GM18858 (cell line): ENCODE measurements around the gene GLB1L.
"Not testable (repeated sequence)": the region's sequence is repeated elsewhere in the genome, so short reads cannot be mapped to it uniquely, and the experiment has no call there.

ENCODE experiments used
- ATAC-seq: cut with Tn5 transposase; IDR thresholded peaks from one replicate; pipeline ENCODE4 v1.9.1; 2021; ENCODE audit not compliant: unreplicated experiment

GLB1L gene

DNA sequence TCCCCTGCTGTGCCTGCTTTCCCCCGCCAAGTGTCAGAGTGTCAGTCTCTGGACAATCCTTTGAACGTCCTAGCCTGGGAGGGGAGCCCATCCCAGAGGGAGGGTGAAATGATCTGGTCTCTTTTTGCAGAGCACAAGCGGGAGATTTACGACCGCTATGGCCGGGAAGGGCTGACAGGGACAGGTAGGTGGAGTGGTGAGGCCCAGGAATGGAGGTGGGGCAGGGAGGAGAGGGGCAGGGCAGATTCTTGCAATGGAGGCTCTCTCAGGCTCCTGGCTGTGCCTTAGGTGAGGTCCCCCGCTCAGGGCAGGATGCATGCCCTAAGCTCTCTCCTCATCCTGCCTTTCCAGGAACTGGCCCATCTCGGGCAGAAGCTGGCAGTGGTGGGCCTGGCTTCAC, 36.3 kb upstream of the GLB1L start:
- ATAC-seq = no peak

DNA sequence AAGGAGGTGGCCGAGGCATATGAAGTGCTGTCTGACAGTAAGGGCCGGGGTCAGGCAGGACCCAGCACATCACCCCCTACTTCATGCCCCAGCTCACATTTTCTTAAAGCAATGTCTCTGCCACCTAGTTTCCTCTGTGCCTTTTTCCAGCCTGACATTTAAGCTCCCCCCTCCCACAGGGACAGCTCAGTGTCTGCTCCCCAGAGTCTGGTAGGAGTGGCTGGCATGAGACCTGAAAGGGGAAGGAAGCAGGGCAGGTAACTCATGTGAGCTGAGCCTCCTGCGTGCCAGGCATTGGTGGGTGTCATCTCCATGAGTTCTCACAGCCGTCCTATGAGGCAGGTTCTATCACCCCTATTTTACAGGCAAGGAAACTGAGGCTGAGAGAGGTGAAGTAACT, 35.4 kb upstream of the GLB1L start:
- ATAC-seq = no peak

DNA sequence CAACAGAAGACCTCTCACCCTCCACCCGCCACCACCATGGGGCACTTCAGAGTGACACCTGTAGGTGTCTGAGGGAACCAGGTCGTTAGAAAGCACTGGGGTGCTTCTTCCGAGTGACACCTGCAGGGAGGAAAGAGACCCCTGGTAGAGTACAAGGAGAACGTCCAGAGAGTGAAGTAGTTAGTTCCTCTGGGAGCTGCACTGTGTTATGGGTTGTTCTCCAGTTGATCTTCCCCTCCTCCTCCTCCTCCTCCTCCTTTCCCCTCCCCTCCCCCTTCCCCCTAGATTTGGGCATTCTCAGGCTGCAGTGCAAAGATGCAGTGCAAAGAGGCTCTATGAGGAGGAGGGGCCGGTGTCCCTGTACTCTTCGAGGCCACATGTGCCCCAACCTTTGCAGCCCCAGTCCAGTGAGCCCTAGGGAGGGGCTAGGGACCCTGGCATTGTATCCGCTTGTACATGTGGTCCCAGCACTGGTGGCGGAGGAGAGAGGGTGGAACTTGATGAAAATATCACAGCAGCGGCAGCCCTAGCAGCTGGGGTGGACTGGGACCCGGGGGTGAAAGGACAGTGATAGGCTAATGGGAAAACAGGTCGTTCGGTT, 34.8 kb upstream of the GLB1L start:
- no peak for ATAC-seq

DNA sequence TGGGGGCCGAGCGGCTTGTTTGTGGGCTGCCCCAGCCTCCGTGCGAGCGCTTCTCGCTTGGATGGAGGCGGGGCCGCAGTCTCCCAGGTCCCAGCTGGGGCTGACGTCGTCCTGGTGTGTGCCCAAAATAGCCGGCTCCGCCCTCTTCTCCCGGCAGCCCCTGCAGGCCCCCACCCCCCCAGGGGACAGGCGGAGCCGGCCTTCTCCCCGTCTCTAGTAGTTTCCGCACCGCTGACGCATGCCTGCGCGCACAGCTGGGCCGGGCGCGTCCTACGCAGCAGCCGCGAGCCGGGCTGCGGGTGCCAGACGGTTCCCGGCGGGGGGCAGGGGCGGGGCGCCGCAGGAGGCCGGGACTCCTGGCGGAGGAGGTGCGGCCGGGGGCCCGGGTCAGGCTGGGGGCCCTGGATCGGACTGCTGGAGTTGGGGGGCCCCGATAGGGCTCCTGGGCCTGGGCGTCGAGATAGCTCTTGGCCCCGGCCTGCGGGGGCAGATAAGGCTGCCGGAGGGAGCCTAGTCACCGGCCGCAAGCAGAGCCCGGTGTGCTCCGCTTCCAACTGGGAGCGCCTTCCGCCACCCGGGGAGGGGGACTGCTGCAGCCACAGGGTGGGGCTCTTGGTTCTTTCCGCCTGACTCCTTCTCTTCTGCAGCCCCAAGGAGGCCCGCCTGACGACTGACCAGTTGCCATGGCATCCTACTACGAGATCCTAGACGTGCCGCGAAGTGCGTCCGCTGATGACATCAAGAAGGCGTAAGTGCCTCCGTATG, 34.1 kb upstream of the GLB1L start, which contains the start of gene DNAJB2:
Gene DNAJB2, plus strand, starts transcription at position 216 of the 765 bp plus-strand sequence. Its CDS starts 468 bp downstream, at position 684.
- peak; percentile 84 for ATAC-seq

DNA sequence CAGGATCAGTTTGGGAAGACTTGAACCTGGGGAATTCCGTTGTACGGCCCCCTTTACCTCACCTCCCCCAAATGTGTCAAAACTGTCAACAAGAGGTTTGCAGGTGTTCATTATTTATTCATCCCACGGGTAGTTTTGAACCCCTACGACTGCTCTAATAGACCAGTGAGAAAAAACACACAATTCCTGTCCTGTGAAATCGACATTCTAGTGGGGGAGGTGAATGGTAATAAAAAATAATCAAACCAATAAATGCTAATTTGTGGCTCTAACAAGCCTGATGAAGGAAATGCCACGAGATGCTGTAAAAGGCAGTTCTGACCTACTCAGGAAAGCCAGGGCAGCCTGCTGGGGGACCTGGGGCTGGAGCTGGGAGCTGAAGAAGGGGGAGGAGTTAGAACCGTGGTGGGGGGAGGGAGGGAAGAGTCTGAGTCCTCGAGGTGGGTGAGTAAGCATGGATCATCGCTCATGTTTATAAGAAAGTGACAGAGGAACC, 33.5 kb upstream of the GLB1L start:
- ATAC-seq = no peak

DNA sequence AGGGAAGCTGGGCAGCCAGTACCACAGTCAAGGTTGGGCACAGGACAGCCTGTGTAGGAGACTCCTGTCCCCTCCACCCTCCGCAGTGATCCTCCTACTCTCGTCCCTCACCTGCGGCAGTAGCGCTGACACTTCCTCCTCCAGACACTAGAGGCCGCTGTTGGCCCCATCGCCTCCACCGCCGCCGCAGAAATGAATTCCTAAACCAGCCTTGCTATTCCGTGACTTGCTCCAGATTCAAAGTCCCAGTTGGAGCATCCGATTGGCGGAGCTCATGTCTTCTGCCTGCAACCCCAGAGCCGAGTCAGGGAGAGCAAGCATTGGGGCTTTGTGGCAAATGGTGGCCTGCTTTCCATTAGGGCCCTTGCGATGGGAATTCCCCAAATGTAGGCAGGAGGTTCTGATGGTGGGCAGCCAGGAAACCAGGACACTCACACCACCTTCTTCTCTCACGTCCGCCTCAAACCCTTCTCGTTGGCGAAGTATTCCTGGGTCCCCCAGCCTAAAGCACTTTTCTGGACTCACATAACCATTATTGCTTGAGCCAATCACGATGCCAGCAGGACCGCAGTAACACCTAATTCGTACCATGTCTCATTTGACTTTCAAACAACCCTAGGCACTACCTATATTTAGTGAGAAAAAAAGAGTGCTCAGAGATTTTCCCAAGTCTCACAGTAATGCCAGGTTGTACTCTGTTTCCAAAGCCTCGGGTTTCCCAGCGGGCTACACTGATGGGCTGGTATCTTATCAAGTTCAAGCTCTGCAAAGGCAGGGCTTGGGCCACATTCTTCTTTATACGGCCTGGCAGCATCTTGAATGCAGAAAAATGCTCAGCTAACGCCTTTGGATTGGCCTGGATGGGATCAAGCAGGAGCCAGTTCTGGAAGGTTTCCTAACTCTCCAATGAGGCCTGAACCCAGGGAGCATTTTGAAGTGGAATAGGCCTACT, 32.7 kb upstream of the GLB1L start:
- ATAC-seq = no peak

DNA sequence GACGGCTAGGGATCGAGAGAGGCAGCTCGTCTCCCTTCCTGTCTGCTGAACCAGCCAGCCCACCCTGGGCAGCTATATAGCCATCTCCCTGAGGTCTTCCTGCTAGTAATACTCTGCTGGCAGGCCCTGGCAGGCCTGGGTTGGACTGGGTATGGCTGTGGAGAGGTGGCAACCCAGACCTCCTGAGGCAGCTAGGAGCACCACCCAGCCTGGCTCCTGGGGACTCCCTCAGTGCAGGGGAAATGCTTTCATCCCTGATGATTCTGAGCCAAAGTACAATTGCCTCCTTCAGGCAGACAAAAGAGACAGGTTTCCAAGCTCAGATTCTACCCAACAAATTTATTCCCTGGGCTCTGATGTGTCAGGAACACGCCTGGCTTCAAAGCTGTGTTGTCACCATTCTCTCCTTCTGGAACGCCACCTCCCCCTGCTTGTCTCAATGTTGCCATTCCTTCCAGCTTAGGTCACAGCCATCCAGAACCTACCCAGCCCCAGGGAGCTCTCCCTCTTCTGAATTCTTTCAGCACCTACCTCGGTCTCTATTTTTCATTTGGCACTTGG, 29.2 kb upstream of the GLB1L start:
- ATAC-seq = no peak

DNA sequence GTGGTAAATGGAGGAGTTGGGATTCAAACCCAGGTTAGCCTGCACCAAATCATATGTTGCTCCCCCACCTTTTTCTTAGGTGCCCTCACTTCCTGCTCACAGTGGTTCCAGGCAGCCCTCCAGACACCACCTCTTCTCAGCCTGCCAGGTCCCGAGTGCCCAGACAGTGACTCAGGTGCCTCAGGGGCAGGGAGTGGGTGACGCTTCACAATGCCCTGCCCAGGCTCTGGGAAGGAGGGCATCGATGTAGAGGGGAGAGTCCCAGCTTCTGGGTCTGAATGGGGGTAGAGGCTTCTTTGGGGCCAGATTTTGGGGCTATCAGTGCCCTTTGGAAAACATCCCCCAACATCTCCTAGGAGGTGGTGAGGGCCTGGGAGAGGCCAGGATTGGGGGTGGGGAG, 28.7 kb upstream of the GLB1L start:
- ATAC-seq = no peak

DNA sequence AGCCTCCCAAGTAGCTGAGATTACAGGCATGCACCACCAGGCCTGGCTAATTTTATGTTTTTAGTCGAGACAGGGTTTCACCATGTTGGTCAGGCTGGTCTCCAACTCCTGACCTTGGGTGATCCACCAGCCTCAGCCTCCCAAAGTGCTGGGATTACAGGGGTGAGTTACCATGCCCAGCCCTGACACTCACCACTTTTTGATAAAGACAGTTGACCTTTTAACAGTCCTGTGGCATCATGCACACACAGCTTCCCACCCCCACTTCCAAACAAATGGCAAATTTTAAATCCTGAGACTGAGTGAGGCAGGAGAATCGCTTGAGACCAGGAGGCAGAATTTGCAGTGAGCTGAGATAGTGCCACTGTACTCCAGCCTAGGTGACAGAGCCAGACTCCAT, 27.8 kb upstream of the GLB1L start:
- no peak for ATAC-seq

DNA sequence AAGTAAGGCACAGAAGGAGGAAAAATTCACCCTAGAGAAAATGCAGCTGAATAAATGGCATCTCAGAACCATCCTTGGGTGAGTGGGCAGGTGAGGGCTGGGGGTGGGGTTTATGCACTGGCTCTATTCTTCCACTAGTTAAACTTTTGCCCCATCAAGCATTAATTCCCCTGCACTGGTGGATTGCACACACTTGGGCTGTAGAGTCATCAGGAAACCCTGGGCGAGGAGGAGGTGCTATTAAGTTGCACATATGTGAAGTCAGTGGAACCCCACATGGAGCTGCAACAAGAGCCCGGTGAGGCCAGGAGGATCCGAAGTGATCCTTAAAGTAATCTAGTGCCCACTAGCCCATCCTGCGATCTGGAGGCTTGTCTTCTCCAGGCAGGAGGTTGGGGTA, 27.1 kb upstream of the GLB1L start:
- no peak for ATAC-seq

DNA sequence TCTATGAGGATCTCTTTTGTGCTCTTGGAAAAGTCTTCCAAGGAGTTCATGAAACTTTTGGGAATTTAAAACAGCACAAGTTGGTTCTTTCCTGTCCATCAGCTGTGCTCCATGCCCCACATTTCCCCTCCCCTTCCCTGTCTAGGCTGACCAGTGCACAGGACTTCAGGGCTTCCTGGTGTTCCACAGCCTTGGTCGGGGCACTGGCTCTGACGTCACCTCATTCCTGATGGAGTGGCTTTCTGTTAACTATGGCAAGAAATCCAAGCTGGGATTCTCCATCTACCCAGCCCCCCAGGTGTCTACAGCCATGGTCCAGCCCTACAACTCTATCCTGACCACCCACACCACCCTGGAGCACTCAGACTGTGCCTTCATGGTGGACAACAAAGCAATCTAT, 25.8 kb upstream of the GLB1L start:
- ATAC-seq = no peak

DNA sequence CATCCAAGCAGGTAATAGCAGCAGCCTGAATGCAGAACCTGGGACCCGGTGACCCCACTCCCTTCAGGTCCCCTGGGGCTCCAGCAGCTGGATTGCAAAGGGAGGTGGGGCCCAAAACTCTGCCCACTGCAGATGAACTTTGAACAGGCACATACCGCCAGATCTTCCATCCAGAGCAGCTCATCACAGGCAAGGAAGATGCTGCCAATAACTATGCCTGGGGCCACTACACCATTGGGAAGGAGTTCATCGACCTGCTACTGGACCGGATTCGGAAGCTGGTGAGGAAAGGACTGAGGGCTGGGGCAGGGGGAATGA, 24.8 kb upstream of the GLB1L start:
- no peak for ATAC-seq

DNA sequence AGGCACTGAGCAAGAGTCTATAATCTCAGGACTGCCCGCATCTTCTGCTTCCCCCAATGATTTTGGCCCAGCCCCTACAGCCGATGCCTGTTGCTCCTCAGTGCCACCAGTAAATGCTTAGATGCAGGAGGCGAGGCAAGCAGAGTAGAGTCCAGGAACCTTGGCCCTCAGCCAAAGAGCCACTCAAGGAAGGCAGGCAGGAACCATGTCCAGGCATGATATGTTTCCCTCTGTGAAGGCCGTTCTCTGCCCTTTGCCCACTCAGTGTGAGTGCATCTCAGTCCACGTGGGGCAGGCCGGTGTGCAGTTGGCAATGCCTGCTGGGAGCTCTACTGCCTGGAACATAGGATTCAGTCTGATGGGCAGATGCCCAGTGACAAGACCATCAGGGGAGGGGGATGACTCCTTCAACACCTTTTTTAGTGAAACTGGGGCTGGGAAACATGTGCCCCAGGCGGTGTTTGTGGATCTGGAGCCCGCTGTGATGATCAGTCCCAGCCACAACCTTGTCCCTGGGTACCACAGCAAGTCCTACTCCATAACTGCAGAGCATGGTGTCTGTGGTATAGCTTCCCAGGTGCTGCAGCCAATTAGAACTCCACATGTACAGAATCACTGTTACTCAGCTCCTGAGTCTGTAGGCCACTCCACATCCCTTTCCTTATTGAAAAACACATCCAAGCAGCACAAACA, 24.3 kb upstream of the GLB1L start:
- no peak for ATAC-seq

DNA sequence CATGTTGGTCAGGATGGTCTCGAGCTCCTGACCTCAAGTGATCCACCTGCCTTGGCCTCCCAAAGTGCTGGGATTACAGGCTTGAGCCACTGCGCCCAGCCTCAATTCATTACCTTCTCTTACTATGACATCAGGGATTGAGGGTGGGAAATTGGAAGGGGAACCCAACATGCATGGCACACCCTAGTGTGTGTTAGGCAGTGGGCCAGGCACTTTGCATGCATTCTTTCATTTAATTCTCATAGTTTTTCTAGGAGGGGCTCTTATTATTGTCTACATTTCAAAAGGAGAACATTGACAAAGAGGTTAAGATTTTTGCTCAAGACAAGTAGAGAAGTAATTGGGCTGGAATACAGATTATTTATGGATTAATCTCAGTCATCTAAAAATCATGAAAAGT, 23.1 kb upstream of the GLB1L start:
- no peak for ATAC-seq

DNA sequence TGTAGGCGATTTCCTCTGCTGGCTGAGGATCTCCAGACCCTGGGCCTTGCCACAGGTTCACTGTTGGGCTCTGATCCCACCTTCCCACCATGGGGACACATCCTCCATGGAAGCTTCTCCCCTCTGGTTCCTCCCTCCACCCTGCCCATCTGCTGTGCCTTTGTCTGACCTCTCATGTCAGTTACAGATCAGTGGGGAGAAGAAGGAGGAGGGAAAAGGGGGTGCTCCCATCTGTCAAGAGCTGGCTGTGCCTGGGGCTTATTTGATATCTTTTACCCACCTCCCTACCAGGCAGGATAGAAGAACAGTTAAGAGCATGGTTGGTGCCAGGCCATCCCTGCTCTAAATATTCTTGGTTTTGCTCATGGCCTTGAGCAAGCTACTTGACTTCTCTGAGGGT, 21.6 kb upstream of the GLB1L start:
- ATAC-seq = no peak

DNA sequence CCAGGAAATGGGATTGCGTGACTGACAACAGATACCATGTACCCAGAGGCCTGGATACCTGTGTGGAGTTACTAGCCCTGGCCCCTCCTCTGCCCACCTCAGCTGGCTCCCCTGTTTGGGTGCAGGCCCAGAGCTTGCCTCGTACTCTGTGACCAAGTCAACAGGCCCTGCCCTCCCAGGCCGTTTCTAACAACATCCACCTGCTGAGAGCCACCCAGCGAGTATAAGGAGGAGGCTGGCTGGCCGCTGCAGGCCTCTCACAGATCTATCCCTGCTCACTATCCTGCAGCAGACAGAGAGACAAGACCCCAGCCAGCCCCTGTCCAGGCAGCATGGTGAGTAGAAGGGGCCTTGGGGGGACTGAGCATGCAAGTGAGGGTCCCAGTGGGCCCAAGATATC, 21.0 kb upstream of the GLB1L start:
- ATAC-seq = no peak

DNA sequence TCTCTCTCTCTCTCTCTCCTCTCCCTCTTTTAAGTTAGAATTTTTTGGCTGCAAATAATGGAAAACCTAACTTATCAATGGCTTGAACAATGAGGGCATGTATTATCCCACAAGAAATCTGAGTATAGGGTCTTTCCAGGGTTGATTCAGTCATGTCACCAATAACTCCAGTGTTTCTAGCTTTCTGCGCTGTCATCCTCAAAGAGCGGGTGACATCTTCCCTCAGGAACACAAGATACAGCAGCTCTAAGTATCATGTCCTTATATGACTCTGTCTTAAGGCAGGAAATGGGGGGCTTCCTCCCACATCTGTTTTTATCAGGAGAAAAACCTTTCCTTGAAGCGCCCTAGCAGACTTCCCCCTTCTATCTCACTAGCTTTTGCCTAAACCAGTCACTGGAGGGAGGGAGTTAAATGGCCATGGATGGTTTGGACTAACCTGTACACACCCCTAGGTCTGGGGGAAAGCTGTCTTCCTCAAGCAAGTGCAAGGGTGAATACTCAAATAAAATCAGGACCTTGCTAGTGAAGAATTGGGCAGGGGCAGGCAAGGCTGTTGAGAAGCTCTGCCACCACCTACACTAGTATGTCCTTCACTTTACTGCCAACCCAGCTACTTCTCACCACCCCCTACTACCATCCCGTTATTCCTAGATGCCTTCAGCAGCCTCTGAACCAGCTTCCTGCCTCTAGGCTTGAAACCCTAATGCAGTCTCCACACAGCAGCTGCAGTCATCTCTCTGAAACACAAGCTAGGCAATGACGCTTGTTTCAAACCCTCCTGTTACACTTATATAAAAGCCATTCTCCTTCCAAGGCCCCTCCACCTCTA, 16.0 kb upstream of the GLB1L start:
- no peak for ATAC-seq

DNA sequence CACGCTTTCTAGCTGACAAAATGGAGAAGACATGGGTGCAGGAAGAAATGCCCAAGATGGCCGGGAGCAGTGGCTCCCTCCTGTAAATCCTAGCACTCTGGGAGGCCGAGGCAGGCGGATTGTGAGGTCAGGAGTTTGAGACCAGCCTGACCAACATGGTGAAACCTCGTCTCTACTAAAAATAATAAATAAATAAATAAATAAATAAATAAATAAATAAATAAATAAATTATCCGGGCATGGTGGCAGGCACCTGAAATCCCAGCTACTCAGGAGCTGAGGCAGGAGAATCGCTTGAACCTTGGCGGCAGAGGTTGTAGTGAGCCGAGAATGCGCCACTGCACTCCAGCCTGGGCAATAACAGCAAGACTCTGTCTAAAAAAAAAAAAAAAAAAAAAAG, 13.7 kb upstream of the GLB1L start:
- ATAC-seq = not testable (repeated sequence)

DNA sequence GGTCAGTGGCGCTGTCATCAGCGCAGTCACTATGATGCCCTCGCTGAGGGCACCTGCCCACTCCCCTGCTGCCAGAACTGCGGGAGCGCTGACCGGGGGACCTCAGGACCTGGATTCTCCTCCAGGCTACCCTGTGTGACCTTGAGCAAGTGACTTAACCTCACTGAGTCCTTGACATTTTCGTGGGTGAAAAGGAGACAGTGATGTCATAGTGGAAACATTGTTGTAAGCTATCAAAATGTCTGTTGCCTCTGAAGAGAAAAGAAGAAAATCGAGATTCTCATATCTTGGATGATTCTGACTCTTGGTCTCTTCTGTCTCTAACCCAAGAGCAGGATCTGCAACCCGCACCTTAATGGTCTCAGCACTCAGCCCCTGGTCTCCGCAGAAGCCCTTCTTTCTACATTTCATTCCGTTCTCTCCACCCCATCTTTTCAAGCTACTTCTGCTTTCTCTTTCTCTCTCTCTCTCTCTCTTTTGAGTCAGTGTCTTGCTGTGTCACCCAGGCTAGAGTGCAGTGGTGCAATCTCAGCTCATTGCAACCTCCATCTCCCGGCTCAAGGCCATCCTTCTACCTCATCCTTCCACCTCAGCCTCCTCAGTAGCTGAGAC, 9.5 kb upstream of the GLB1L start:
- ATAC-seq = peak; percentile 24
